ENCODE measurements around the gene CEACAM16.
"Not testable (repeated sequence)": the region's sequence is repeated elsewhere in the genome, so short reads cannot be mapped to it uniquely, and the experiment has no call there.

DNA sequence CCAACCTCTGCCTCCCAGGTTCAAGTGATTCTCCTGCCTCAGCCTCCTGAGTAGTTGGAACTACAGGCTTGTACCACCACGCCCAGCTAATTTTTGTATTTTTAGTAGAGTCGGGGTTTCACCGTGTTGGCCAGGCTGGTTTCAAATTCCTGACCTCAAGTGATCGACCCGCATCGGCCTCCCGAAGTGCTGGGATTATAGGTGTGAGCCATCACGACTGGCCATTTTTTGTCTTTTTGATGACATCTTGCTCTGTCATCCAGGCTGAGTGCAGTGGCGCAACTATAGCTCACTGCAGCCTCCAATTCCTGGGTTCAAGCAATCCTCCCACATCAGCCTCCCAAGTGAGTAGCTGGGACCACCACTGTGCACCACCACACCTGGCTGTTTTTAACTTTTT lies 21.4 kb downstream of the CEACAM16 start:
- TF ChIP-seq, protein P1, sequence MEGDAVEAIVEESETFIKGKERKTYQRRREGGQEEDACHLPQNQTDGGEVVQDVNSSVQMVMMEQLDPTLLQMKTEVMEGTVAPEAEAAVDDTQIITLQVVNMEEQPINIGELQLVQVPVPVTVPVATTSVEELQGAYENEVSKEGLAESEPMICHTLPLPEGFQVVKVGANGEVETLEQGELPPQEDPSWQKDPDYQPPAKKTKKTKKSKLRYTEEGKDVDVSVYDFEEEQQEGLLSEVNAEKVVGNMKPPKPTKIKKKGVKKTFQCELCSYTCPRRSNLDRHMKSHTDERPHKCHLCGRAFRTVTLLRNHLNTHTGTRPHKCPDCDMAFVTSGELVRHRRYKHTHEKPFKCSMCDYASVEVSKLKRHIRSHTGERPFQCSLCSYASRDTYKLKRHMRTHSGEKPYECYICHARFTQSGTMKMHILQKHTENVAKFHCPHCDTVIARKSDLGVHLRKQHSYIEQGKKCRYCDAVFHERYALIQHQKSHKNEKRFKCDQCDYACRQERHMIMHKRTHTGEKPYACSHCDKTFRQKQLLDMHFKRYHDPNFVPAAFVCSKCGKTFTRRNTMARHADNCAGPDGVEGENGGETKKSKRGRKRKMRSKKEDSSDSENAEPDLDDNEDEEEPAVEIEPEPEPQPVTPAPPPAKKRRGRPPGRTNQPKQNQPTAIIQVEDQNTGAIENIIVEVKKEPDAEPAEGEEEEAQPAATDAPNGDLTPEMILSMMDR (IDR thresholded peaks at IDR 0.05 in 8 of 11, conservative IDR thresholded peaks at IDR 0.05 in 3 of 11), result not testable (repeated sequence)
- not testable (repeated sequence) for TF ChIP-seq POLR2A (IDR thresholded peaks at IDR 0.05)
